Uterus (tissue), 2 donors: ENCODE results near the gene GALNT14.

Source experiments
- CTCF ChIP-seq, 4 experiments: fragments of 200-600 bp in 2 of 4; fragments of 450-650 bp in 2 of 4; sonication (generic) in 2 of 4; IDR thresholded peaks; one replicate each; pipeline ENCODE4 v1.5.1; 2016 to 2019; ENCODE audit warnings: antibody characterized with exemption in 4 of 4, mild to moderate bottlenecking in 2 of 4, moderate library complexity in 1 of 4
- POLR2A ChIP-seq, 2 donors: fragments of 450-650 bp; IDR thresholded peaks; one replicate each; pipeline ENCODE4 v1.6.1; 2016; ENCODE audit warnings: antibody characterized with exemption in 2 of 2, mild to moderate bottlenecking in 1 of 2, moderate library complexity in 1 of 2

DNA sequence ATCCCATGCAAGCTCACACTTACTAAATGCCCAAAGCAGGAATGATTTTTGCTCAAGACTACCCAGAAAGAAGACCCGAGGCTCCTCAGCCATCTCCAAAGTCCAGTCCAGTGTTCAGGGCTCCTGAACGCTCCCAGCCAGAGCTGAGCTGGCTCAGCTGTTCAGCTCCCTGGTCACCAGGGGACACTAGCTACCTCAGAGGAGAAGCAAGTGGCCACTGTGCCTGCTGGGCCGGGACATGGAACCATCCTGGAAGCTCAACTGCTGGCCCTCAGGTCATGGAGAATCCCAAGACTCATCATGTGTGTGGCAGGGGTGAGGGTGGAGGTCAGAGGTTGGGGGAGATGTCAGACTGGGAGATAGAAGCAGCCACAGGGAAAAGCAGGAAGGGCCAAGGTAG is 89.0 kb downstream of the GALNT14 start:
- no peak for TF ChIP-seq CTCF (IDR thresholded peaks at IDR 0.05)
- no peak for TF ChIP-seq POLR2A (IDR thresholded peaks at IDR 0.05)
